Erythroblast (primary cell): ENCODE results near the gene SCG5.

Experiments used
- DNase-seq, 2 experiments: peaks; one replicate each; lab custom pipeline; 2025; lab: John Stamatoyannopoulos, UW
- GATA1 ChIP-seq: IDR thresholded peaks from 2 replicates; pipeline ENCODE4 v1.6.1; 2011; ENCODE audit warnings: low read depth, mild to moderate bottlenecking, control low read depth, low read length, moderate library complexity
- POLR2A ChIP-seq: IDR thresholded peaks from 2 replicates; pipeline ENCODE4 v1.6.1; 2011; ENCODE audit warnings: mild to moderate bottlenecking, low read length

Gene SCG5

GRCh38 chr15:32671339-32672325 is 30.1 kb downstream of the SCG5 start:
- TF ChIP-seq POLR2A = no peak
- TF ChIP-seq GATA1 = no peak
- DNase-seq = no peak

- TF ChIP-seq GATA1 = no peak
- TF ChIP-seq POLR2A = no peak
- DNase-seq = no peak
Measured at GRCh38 chr15:32674681-32675080, 33.2 kb downstream of the SCG5 start.

GRCh38 chr15:32675466-32675865 is 34.0 kb downstream of the SCG5 start:
- DNase-seq = no peak
- TF ChIP-seq GATA1 = no peak
- TF ChIP-seq POLR2A = no peak

GRCh38 chr15:32676169-32676568 is 34.7 kb downstream of the SCG5 start:
- DNase-seq = no peak
- no peak for TF ChIP-seq POLR2A
- TF ChIP-seq GATA1 = no peak

- no peak for TF ChIP-seq POLR2A
- no peak for TF ChIP-seq GATA1
Measured at GRCh38 chr15:32677238-32677750, 35.8 kb downstream of the SCG5 start.

GRCh38 chr15:32679298-32679690 is 37.8 kb downstream of the SCG5 start:
- TF ChIP-seq GATA1 (no peak), POLR2A (no peak)
- DNase-seq = no peak

More at GRCh38 chr15:32677238-32677750, 35.8 kb downstream of the SCG5 start:
- no peak for DNase-seq

- TF ChIP-seq GATA1 = no peak
- no peak for TF ChIP-seq POLR2A
- no peak for DNase-seq
Measured at GRCh38 chr15:32682569-32682968, 41.1 kb downstream of the SCG5 start.

- no peak for TF ChIP-seq POLR2A
- TF ChIP-seq GATA1 = no peak
Measured at GRCh38 chr15:32682977-32683630, 41.6 kb downstream of the SCG5 start.

GRCh38 chr15:32683906-32684584 is 42.5 kb downstream of the SCG5 start:
- TF ChIP-seq GATA1 (no peak), POLR2A (no peak)
- DNase-seq = no peak

More at GRCh38 chr15:32682977-32683630, 41.6 kb downstream of the SCG5 start:
- no peak for DNase-seq

GRCh38 chr15:32685576-32685975 is 44.1 kb downstream of the SCG5 start:
- no peak for DNase-seq
- TF ChIP-seq GATA1 = no peak
- no peak for TF ChIP-seq POLR2A

GRCh38 chr15:32687556-32687955 is 46.0 kb downstream of the SCG5 start:
- TF ChIP-seq GATA1 = no peak
- TF ChIP-seq POLR2A = no peak
- DNase-seq = no peak

- DNase-seq = no peak
- TF ChIP-seq GATA1 (no peak), POLR2A (no peak)
Measured at GRCh38 chr15:32688151-32688639, 46.7 kb downstream of the SCG5 start.
